Mesenteric fat pad (tissue), 1 donor: ENCODE measurements around the gene PIP5K1B. TPM values are rescaled to one million over a fixed set of nuclear protein-coding genes. Genes with fewer than 3 reads are reported as not detected.

Source experiments
- DNase-seq: peaks from one replicate; pipeline ENCODE4 v3.0.0-alpha.2; 2020; ENCODE audit warnings: low spot score
- total RNA-seq: library from RNA; stranded (reverse); fragmentation: NEBNext Ultra II Directional; extraction: Animal tissue kit (Norgen Biotek cat#: 25700); gene quantifications from one replicate; pipeline ENCODE4 v1.2.1, GENCODE V29; 2021
- donor health status: DM: yes; HTN: yes; CAD: no.

PIP5K1B gene
- total RNA-seq, 1 donor from 2014 or later: 0.74 TPM

GRCh38 chr9:68897577-68898145, 192.6 kb downstream of the PIP5K1B start:
- no peak for DNase-seq

- no peak for DNase-seq
Observed at GRCh38 chr9:68898781-68899439, 193.9 kb downstream of the PIP5K1B start.

- no peak for DNase-seq
Observed at GRCh38 chr9:68904454-68904853, 199.4 kb downstream of the PIP5K1B start.

GRCh38 chr9:68905129-68905528, 200.1 kb downstream of the PIP5K1B start:
- DNase-seq: no peak

GRCh38 chr9:68907910-68908309, 202.9 kb downstream of the PIP5K1B start:
- no peak for DNase-seq

- no peak for DNase-seq
Observed at GRCh38 chr9:68912561-68912960, 207.5 kb downstream of the PIP5K1B start.

GRCh38 chr9:68913054-68913453, 208.0 kb downstream of the PIP5K1B start:
- no peak for DNase-seq

GRCh38 chr9:68914751-68915150, 209.7 kb downstream of the PIP5K1B start:
- no peak for DNase-seq

GRCh38 chr9:68919661-68920060, 214.6 kb downstream of the PIP5K1B start:
- DNase-seq: no peak

- no peak for DNase-seq
Observed at GRCh38 chr9:68920921-68921320, 215.9 kb downstream of the PIP5K1B start.

GRCh38 chr9:68923480-68923879, 218.4 kb downstream of the PIP5K1B start:
- DNase-seq: no peak

GRCh38 chr9:68925175-68925574, 220.1 kb downstream of the PIP5K1B start:
- no peak for DNase-seq

GRCh38 chr9:68927165-68927564, 222.1 kb downstream of the PIP5K1B start:
- DNase-seq: no peak

GRCh38 chr9:68931821-68932220, 226.8 kb downstream of the PIP5K1B start:
- no peak for DNase-seq

- no peak for DNase-seq
Observed at GRCh38 chr9:68932458-68932857, 227.4 kb downstream of the PIP5K1B start.

- no peak for DNase-seq
Observed at GRCh38 chr9:68933434-68934328, 228.6 kb downstream of the PIP5K1B start.

GRCh38 chr9:68934329-68934644, 229.2 kb downstream of the PIP5K1B start:
- DNase-seq: no peak

GRCh38 chr9:68940573-68940972, 235.5 kb downstream of the PIP5K1B start:
- DNase-seq: no peak

- no peak for DNase-seq
Observed at GRCh38 chr9:68941780-68942459, 236.9 kb downstream of the PIP5K1B start.

- DNase-seq: no peak
Observed at GRCh38 chr9:68942790-68943189, 237.8 kb downstream of the PIP5K1B start.

- DNase-seq: no peak
Observed at GRCh38 chr9:68947015-68947414, 242.0 kb downstream of the PIP5K1B start.
